SW480 (cell line): ENCODE data around the gene GYS2.
"Not testable (repeated sequence)": the region's sequence is repeated elsewhere in the genome, so short reads cannot be mapped to it uniquely, and the experiment has no call there.

Experiments
- DNase-seq: peaks from one replicate; pipeline ENCODE4 v3.0.0-alpha.2; 2016; ENCODE audit warnings: low spot score

The GYS2 gene

GRCh38 chr12:21600196-21600595 lies 4.5 kb downstream of the GYS2 start:
- no peak for DNase-seq

GRCh38 chr12:21599143-21599999 lies 5.3 kb downstream of the GYS2 start:
- no peak for DNase-seq

GRCh38 chr12:21598651-21599050 lies 6.0 kb downstream of the GYS2 start:
- no peak for DNase-seq

GRCh38 chr12:21595356-21595755 lies 9.3 kb downstream of the GYS2 start:
- not testable (repeated sequence) for DNase-seq

GRCh38 chr12:21585485-21585884 lies 19.2 kb downstream of the GYS2 start:
- DNase-seq, result no peak

- DNase-seq, result not testable (repeated sequence)
These were observed 20.1 kb downstream of the GYS2 start for GRCh38 chr12:21584403-21585182.

- no peak for DNase-seq
These were observed 21.1 kb downstream of the GYS2 start for GRCh38 chr12:21583587-21583986.

- DNase-seq, result no peak
These were observed 23.7 kb downstream of the GYS2 start for GRCh38 chr12:21580748-21581516.

GRCh38 chr12:21577516-21577915 lies 27.1 kb downstream of the GYS2 start:
- no peak for DNase-seq

GRCh38 chr12:21576431-21576830 lies 28.2 kb downstream of the GYS2 start:
- no peak for DNase-seq

- no peak for DNase-seq
These were observed 30.8 kb downstream of the GYS2 start for GRCh38 chr12:21573733-21574358.

- no peak for DNase-seq
These were observed 33.6 kb downstream of the GYS2 start for GRCh38 chr12:21571046-21571445.

GRCh38 chr12:21568115-21568514 lies 36.5 kb downstream of the GYS2 start:
- no peak for DNase-seq

GRCh38 chr12:21566907-21567394 lies 37.7 kb downstream of the GYS2 start:
- DNase-seq, result no peak

- DNase-seq, result no peak
These were observed 38.3 kb downstream of the GYS2 start for GRCh38 chr12:21566223-21566906.

GRCh38 chr12:21562859-21563258 lies 41.8 kb downstream of the GYS2 start:
- DNase-seq, result no peak

- no peak for DNase-seq
These were observed 43.5 kb downstream of the GYS2 start for GRCh38 chr12:21561158-21561557.

GRCh38 chr12:21559855-21560569 lies 44.6 kb downstream of the GYS2 start:
- DNase-seq, result no peak

GRCh38 chr12:21558100-21558679 lies 46.5 kb downstream of the GYS2 start:
- no peak for DNase-seq

GRCh38 chr12:21553329-21553675 lies 51.3 kb downstream of the GYS2 start:
- no peak for DNase-seq
